Measurements from ENCODE around the gene LUZP1. TPM values are rescaled to one million over a fixed set of nuclear protein-coding genes. Genes with fewer than 3 reads are reported as not detected.
A peak's percentile ranks its signal among the peaks of the same experiment; 100 is the strongest.

LUZP1 gene
- total RNA-seq, 1 experiment from 2014 or later = 16.4 TPM

DNA sequence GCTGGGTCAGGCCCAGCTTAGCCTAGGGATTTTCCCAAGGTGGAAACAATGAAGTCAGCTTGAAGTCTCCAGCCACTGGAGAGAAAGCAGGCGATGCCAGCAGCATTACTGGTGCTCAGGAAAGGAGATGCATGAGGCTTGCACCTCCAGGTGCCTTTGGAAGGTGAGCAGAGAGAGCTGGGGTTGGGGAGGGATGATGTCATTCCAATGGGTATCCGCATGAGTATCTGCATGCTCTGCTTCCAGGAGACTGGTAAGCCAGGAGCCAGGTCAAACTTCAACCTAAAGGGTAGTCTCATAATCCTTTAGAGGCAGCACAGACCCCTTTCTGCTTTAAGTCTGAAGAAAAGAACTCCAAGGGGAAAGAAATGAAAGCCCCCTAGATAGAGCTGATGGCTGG is 80.6 kb downstream of the LUZP1 start:
- no peak for DNase-seq (ENCODE audit: low spot score)

DNA sequence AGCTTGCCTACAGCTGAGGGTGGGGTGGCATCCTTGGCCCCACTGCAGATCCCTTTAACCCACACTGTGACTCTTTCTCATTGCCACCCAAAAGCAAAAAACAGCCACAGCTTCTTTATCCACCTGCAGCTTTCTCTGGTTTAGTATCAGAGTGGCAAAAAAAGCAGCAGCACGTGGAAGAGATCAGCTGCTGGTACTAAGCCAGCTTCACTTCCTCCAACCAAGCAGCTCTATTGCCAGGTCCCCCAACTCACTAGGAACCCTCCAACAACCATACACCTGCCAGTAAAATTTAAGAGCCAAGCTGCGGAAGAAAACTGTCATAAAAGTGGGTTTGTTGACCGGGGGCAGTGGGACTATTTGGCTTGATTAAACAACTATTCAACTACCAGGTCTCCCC is 83.0 kb downstream of the LUZP1 start:
- no peak for DNase-seq (ENCODE audit: low spot score)

DNA sequence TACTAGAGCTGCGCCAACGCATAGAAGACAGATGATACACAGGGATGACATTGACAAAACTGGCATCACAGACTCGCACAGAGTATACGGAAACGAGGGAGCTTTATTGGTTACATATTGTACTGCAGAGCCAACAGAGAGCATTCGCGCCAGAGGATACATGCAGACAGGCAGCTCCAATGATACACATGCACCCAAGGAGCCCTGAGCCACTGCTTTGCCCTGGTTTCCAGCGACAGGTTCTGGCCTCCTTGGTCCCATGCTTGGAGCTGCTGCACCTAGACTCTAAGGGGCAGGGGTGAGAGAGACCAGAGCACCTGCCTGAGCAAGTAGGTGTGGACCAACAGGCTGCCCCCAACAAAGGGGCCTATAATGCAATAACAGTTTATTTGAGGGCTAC is 83.8 kb downstream of the LUZP1 start:
- no peak for DNase-seq (ENCODE audit: low spot score)

DNA sequence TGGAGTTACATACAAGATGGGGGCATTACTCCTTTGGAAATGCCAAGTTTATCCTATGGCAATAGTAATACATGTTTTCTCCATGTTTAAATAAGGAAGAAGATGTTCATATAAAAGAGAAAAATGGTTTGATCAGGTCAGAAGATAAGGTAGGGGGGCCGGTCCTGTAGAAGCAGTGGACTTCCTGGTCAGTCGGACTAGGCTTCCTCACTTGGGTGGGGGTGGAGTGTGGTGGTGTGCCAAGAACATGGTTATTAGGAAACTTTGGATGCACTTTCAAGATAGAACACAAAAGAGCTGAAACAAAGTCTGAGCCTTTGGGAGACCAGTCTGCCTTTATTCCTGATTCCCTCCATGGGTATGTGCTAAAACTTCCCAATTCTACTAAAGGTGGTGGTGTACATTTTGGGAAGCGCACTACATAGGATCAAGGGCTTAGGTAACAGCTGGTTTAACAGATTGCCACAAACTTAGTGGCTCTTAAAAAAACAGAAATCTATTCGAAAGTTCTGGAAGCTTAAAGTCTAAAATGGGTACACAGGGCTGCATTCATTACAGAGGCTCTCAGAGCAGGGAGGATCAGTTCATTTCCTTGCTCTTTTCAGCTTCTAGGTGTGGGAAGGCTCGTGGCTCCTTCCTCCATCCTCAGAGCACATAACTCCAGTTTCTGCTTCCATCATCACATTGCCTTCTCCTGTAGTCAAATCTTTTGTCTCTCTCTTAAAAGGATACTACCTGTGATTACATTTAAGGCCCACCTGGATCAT is 84.8 kb downstream of the LUZP1 start:
- DNase-seq (ENCODE audit: low spot score) = no peak

DNA sequence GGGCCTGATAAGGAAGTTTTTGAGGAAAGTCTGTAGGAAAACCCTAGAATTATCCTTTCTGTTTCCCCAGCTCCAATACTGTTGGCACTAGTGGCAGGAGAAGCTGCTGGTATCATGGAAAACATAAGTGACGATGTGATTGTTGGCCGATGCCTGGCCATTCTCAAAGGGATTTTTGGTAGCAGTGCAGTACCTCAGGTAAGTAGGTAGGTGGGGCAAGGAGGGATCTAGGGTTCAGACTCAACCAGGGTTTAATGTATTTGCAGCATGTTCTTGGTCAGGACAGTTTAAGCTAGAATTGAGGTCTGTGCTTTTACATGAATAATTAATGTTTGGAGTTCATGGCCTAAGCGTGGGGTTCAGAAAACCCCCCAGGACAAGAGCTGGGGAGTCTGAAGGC is 87.3 kb downstream of the LUZP1 start:
- peak; percentile 22 for DNase-seq (ENCODE audit: low spot score)

DNA sequence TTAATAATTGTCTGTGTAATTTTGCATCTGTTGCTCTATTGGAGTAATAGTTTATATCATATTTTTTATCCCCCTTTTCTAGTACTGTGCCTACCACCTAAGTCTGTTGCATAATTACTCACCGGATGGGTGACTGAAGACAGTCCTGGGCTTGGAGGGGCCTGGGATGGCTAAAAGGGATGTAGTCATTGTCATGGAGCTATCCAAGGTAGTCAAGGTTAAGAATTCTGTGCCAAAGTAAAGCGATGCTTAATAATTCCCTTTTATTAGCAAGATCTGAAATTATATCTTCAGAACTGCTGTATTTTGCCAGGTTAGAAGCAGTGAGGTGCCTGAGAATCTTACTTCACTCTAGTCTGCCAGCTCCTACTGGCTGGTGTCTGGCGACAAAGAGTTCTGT is 87.8 kb downstream of the LUZP1 start:
- DNase-seq (ENCODE audit: low spot score) = no peak

DNA sequence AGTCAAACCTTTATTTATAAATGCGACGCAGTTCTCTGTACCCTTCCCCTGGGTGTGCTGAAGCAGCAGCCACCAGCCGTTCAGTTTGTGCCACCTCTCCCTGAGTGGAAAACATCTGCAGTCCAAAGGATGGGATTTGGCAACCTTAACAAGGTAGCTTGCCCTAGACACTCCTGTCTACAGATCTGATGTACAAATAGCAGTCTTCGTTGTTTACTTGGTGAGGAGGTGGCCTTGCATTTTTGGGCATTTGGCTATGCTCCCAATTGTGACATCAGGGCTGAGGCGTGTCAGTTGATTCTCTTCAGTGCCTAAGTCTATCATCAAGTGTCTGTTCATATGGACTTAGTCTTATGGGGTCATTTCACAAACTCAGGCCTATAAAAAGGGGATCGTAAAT is 89.6 kb downstream of the LUZP1 start:
- DNase-seq (ENCODE audit: low spot score) = no peak

DNA sequence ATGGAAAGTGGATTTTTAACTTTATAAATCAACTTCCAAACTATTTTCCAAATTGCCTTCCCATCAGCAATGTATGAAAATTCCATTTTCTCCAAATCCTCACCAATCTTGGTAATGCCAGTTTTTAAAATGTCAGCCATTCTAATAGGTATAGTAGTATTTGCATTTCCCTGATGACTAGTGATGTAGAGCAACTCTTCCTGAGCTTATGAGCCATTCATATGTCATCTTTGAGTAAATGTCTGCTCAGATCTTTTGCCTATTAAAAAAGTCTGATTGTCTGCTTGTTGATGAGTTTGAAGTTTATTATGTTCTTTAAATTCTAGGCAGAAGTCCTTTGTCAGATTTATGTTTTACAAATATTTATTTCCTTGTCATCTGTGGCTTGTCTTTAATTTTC is 94.6 kb downstream of the LUZP1 start:
- no peak for DNase-seq (ENCODE audit: low spot score)

DNA sequence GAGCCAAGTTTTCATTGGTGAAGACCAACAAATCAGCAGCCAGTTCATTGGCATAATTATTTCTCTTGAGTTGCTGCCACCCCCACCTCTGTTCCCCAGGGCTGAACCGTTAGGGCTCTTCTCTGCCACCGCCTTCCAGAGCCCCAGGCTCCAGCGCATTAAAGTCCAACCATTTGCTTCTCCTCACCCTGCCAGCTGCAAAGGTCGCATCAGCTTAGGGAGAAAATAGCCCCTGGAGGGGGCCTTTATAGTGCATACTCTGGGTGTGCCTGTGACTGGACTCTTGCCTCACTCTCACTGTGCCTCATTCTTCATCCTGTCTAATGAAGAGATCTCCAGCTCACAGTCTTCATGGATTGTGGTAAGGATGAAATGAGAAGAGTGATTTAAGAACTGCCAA is 99.0 kb downstream of the LUZP1 start:
- no peak for DNase-seq (ENCODE audit: low spot score)

DNA sequence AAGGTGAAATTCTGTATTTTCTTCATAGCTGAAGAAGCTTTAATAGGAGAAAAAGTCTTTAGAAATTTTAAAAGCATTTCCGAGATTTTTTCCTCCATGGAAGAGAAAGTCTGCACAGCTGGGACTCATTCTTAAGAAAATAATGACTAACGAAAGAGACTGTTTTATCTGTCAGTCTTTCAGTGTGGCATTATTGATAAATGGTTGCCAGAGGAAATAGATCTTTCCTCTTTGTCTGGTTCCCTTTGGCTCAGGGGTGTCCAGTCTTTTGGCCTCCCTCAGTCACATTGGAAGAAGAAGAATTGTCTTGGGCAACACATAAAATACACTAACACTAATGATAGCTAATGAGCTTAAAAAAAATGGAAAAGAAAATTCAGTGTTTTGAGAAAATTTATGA is 99.5 kb downstream of the LUZP1 start:
- DNase-seq (ENCODE audit: low spot score) = no peak

DNA sequence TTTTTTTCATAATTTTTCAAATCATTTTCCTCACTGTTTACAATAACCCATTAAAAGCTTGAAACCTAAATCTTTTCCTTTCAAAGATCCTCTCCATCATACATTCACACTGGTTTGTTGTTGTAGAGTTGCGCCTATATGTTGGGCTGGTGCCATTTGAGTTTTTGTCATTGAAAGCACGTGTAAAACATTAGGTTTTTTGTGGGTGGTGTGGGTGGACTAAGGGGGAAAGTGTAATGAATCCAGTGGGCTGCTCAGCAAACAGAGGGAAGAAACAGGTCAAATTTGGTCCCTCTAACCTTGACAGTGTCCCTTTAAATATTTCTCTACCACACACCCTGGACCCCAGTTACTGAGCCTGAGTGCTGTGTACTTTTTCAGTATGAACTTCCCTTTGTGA is 102.6 kb downstream of the LUZP1 start:
- no peak for DNase-seq (ENCODE audit: low spot score)

DNA sequence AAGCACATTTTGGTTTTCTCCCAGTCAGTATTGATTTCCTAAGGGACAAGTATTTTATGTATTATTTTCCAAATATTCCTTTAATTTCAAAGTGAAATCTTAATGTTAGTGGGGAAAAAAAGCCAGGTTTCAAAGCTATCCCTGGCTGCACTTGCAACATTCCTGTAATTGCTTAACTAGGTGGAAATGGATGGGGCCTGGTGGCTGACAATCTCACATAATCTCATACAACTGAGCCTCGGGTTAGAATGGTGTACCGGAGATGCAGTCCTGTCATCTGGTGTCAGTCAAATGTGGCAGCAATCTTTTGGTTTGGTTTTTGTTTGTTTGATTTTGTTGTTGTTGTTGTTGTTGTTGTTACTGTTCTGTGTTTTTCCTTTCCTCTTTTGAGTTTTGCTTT is 103.3 kb downstream of the LUZP1 start:
- no peak for DNase-seq (ENCODE audit: low spot score)

DNA sequence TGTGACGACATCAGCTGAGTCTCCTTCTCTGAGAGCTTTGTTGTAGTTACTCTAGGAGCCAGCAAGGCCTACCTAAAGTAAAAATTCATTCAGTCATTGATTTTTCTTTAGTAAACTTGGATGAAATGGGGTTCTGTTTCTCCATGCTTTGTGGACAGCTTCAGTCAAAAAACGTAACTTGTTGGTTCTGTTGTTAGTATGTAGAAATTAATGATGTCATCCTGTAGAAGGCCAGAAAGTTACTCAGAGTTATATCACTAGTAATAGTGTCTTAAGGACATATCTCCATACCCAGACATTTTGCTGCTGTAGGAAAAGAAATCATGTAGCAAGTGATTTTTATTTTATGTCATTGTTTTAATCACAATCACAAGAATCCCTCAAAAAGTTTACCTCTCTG is 106.4 kb downstream of the LUZP1 start:
- DNase-seq (ENCODE audit: low spot score) = no peak

DNA sequence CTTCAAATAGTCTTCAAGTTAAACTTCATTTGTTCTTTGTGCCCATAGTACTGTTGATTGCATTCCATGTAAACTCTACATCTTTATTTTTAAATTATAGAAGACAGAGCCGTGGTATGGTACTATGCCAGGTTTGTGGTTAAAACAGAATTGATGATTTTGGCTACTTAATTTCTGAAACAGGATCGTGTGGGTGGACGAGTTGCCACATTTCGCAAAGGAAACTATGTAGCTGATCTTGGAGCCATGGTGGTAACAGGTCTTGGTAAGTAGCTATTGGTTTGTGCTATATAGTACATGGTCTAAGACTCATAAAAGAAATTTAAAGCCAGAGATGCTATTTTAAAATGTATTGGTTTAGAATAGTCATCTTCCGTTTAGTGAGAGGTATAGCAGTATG is 111.4 kb downstream of the LUZP1 start:
- no peak for DNase-seq (ENCODE audit: low spot score)

DNA sequence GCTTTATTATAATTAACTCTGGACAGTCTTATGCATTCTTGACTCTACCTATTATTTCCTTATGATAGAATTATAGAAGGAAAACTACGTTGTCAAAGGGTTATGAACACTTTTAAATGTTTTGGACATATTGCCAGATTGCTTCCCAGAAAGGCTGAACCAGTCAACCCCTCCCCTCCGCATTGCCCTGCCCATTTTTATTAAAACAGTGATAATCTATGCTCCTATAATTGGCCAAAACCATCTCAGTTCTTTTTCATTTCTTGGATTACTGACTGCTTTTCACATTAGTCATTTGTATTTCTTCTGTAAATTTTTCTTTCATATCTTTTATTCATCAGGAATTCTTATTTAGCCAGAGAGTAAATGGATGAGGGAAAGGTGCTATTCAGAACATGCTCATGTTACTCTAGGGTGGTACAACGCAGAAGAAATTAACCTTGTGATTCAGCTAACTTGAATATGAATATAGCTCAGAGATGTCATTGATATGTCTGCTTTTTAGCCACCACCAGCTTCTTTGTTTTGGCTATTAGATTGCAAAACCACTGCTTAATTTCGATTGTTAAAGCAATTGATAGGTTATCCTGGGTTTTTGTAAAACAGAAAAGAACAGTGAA is 117.3 kb downstream of the LUZP1 start:
- DNase-seq (ENCODE audit: low spot score) = no peak

DNA sequence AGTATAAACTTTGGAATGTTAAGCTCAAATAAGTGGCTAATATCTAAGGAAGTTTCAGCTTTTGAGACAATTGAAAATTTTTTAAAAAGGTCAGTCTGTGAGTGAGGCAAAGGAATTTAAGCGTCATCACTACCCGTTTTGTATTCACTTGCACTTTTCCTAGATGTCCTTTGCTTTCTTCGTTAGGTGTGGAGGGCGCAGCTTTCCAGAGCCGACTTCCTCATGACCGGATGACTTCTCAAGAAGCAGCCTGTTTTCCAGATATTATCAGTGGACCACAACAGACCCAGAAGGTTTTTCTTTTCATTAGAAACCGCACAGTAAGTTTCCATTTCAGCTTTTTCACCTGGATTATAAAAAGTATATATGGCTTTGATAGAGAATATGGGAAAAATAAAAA is 118.5 kb downstream of the LUZP1 start:
- DNase-seq (ENCODE audit: low spot score) = no peak

DNA sequence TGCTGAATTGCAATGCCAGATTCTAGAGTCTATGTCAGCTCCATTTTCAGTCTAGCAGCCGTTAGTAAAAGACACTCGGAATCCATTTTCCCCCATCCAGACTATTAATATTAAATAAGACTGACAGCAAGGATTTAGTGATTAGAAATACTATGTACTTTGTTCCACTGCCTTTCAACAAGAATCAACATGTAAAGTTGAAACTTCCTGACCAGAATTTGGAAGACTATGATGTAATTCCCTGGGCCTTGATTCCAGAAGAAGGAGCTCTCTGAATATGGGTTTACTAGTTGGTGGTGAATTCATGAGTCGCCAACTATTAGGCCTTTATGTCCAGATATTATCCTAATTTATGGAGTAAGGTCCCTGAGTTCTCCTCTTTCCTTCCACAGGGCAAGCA is 124.6 kb downstream of the LUZP1 start:
- no peak for DNase-seq (ENCODE audit: low spot score)

DNA sequence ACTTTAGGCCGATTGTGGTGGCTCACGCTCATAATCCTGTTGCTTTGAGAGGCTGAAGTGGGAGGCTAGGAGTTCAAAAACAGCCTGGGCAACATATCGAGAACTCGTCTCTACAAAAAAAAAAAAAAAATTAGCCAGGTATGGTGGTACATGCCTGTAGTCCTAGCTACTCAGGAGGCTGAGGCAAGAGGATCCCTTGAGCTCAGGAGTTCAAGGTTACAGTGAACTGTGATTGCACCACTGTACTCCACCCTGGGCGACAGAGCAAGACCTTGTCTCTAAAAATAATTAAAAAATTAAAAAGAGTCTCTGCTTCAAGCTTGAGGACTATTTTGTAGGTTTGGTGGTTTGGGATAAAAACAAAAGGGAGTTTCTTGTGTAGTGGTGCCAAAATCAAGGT is 128.1 kb downstream of the LUZP1 start:
- no peak for DNase-seq (ENCODE audit: low spot score)

DNA sequence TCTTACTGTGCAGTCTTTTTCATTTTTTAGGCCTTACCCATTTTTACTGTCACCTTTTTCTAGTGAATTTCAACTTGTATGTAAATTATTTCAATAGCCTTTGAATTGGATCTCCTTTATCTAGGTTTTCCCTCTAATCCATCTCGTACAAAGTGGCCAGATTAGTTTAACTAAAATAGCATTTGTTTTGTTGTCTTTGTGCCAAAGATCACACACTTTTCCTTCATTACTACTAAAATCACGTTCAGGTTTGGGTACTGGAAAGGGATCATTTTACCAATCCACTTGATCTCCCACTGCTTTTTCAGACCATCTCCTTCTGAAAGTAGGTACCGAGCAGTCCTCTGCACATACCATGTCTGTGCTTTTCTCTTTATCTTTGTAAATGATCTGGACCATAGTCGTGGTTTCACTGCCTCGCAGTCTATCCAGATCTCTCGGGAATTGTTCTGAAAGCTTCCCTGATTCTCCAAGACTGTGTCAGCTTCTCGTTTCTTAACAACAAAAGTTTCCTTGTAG is 129.3 kb downstream of the LUZP1 start:
- no peak for DNase-seq (ENCODE audit: low spot score)

DNA sequence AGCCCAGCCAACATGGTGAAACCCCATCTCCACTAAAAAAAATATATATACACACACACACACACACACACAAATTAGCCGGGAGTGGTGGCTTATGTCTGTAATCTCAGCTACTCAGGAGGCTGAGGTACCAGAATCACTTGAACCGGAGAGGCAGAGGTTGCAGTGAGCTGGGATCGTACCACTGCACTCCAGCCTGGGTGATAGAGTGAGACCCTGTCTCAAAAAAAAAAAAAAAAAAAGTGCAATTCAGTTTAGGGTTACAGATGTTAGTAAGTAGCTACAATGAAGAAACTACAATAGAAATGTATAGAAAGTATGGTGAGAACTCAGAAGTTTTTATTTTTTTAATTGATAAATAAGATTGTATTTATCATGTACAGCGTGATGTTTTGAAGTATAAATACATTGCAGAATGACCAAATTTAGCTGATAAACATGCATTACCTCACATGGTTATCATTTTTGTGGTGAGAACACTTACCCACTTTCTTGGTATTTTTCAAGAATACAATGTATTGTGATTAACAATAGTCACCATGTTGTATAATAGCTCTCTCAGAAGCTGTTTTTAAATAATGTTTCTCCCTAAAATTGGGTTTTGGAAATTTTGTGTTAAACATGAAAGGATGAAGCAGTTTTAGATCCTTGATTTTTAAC is 131.4 kb downstream of the LUZP1 start:
- DNase-seq (ENCODE audit: low spot score) = no peak

DNA sequence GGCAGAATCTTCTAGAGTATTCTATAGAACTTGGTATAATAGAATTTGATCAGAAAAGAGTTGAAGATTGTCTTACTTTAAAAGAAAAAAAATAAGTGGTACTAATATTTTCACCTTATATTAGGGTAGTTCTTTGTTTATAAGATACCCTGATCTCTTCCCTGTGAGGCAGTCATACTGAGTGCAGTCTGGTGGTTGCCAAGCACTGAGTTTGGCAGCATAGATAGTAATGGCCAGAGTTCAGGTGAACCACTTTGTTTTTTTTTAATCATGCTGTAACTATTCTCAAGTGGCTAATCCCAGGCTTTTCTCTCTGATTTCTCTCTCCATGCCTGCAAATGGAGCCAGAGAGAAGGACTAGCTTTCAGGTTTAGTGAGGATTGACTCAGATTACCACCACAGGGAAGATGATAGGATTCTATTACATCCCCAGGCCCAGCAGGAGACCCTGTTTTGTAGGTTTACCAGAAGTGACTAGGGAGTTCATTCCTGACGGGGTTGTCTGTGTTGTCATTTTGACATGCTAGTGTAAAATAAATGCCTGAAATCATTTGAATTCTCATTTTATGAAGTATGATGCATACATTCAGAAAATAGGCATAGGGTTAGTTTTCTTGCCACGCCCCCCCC is 132.7 kb downstream of the LUZP1 start:
- no peak for DNase-seq (ENCODE audit: low spot score)
